Liver (tissue), 3 donors: ENCODE data around the gene FUT4.

Source experiments
- FOXA1 ChIP-seq: IDR thresholded peaks from 2 replicates; pipeline ENCODE4 v1.6.1; 2016; ENCODE audit warnings: antibody characterized with exemption
- HNF4G ChIP-seq: IDR thresholded peaks from 2 replicates; pipeline ENCODE4 v1.6.1; 2016; ENCODE audit warnings: antibody characterized with exemption
- REST ChIP-seq: IDR thresholded peaks from 2 replicates; pipeline ENCODE4 v1.6.1; 2016; ENCODE audit warnings: antibody characterized with exemption, mild to moderate bottlenecking
- YY1 ChIP-seq: IDR thresholded peaks from 2 replicates; pipeline ENCODE4 v1.6.1; 2016; ENCODE audit warnings: antibody characterized with exemption, mild to moderate bottlenecking
- TF ChIP-seq, protein P1 (sequence below): fragments of 150-350 bp; IDR thresholded peaks from 2 replicates; pipeline ENCODE4 v1.5.1; 2017; ENCODE audit warnings: improper control_type of control experiment, low read depth, low read length; ENCODE audit not compliant: missing input control
- donor health status: healthy.
- donor health status: healthy.

GRCh38 chr11:94584978-94585377, 41.3 kb downstream of the FUT4 start:
- no peak for TF ChIP-seq HNF4G
- TF ChIP-seq, protein P1, sequence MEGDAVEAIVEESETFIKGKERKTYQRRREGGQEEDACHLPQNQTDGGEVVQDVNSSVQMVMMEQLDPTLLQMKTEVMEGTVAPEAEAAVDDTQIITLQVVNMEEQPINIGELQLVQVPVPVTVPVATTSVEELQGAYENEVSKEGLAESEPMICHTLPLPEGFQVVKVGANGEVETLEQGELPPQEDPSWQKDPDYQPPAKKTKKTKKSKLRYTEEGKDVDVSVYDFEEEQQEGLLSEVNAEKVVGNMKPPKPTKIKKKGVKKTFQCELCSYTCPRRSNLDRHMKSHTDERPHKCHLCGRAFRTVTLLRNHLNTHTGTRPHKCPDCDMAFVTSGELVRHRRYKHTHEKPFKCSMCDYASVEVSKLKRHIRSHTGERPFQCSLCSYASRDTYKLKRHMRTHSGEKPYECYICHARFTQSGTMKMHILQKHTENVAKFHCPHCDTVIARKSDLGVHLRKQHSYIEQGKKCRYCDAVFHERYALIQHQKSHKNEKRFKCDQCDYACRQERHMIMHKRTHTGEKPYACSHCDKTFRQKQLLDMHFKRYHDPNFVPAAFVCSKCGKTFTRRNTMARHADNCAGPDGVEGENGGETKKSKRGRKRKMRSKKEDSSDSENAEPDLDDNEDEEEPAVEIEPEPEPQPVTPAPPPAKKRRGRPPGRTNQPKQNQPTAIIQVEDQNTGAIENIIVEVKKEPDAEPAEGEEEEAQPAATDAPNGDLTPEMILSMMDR: no peak
- TF ChIP-seq FOXA1: no peak
- no peak for TF ChIP-seq YY1
- no peak for TF ChIP-seq REST
